Sigmoid colon (tissue), 4 donors: Measurements from ENCODE around the gene ALDH4A1.

Experiments used
- POLR2A ChIP-seq, 2 donors: fragments of 450-650 bp; IDR thresholded peaks; one replicate each; pipeline ENCODE4 v1.6.1; 2016; ENCODE audit warnings: antibody characterized with exemption in 2 of 2, mild to moderate bottlenecking in 2 of 2, moderate library complexity in 2 of 2
- POLR2AphosphoS5 ChIP-seq, 4 donors: sonication (generic); formaldehyde crosslinking; IDR thresholded peaks; one replicate each; pipeline ENCODE4 v1.6.1; 2017; ENCODE audit warnings: antibody characterized with exemption in 4 of 4
- TF ChIP-seq, protein P1 (sequence below), 4 experiments: fragments of 450-650 bp in 3 of 4; fragments of 200-600 bp in 1 of 4; IDR thresholded peaks; one replicate each; pipeline ENCODE4 v1.5.1; 2016 to 2019; ENCODE audit warnings: antibody characterized with exemption in 4 of 4, mild to moderate bottlenecking in 3 of 4, moderate library complexity in 2 of 4

DNA sequence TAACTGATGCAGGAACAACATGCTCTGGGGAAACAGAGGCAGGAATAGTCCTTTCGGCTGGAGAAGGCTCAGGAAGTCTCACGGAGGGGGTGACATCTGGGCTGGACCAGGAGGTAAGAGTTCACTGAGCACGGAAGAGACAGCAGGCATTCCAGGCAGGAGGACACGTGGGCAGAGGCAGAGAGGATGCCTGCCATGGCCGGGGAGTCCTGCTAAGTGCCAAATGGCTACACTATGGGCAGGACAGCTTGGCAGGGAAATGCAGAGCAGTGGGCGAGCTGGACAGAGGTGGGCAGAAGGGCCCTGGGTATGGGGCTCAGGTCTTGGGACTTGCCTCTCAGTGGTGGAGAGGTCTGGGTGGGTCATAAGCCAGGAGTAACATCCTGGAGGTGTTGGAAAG lies 17.6 kb downstream of the ALDH4A1 start:
- no peak for TF ChIP-seq POLR2A (IDR thresholded peaks at IDR 0.05)
- TF ChIP-seq, protein P1, sequence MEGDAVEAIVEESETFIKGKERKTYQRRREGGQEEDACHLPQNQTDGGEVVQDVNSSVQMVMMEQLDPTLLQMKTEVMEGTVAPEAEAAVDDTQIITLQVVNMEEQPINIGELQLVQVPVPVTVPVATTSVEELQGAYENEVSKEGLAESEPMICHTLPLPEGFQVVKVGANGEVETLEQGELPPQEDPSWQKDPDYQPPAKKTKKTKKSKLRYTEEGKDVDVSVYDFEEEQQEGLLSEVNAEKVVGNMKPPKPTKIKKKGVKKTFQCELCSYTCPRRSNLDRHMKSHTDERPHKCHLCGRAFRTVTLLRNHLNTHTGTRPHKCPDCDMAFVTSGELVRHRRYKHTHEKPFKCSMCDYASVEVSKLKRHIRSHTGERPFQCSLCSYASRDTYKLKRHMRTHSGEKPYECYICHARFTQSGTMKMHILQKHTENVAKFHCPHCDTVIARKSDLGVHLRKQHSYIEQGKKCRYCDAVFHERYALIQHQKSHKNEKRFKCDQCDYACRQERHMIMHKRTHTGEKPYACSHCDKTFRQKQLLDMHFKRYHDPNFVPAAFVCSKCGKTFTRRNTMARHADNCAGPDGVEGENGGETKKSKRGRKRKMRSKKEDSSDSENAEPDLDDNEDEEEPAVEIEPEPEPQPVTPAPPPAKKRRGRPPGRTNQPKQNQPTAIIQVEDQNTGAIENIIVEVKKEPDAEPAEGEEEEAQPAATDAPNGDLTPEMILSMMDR (IDR thresholded peaks at IDR 0.05): no peak
- no peak for TF ChIP-seq POLR2AphosphoS5 (IDR thresholded peaks at IDR 0.05)
